A549 (cell line): Measurements from ENCODE around the gene TMEM185B.

Experiments used
- ESRRA ChIP-seq: fragments of 150-350 bp; IDR thresholded peaks from 2 replicates; pipeline ENCODE4 v1.6.1; 2014; ENCODE audit warnings: mild to moderate bottlenecking, low read length, borderline replicate concordance
- HDAC2 ChIP-seq: fragments of 200-600 bp; sonication (generic); IDR thresholded peaks from 2 replicates; pipeline ENCODE4 v1.6.1; 2016
- JUN ChIP-seq, 2 experiments: fragments of >200 bp; sonication (Bioruptor Twin); formaldehyde crosslinking; IDR thresholded peaks; 2 replicates in 1 of 2; 3 replicates in 1 of 2; pipeline ENCODE4 v1.6.1; 2016 to 2017
- JUNB ChIP-seq: fragments of >200 bp; sonication (Bioruptor Twin); formaldehyde crosslinking; IDR thresholded peaks from 2 replicates; pipeline ENCODE4 v1.6.1; 2016
- NFE2L2 ChIP-seq: fragments of 150-350 bp; conservative IDR thresholded peaks from 2 replicates; pipeline ENCODE4 v1.6.1; 2014; ENCODE audit warnings: low read length
- POLR2A ChIP-seq: IDR thresholded peaks from 2 replicates; pipeline ENCODE4 v1.6.1; 2012; ENCODE audit warnings: mild to moderate bottlenecking, low read length
- RCOR1 ChIP-seq: fragments of 150-350 bp; IDR thresholded peaks from 2 replicates; pipeline ENCODE4 v1.6.1; 2014; ENCODE audit warnings: antibody characterized with exemption, low read length, low read depth
- RFX5 ChIP-seq: fragments of 450-650 bp; IDR thresholded peaks from 2 replicates; pipeline ENCODE4 v1.7.1; 2014; ENCODE audit warnings: antibody characterized with exemption, mild to moderate bottlenecking, moderate library complexity
- SREBF2 ChIP-seq: fragments of 450-650 bp; IDR thresholded peaks from 2 replicates; pipeline ENCODE4 v1.6.1; 2014; ENCODE audit warnings: mild to moderate bottlenecking, moderate library complexity
- ZFP36 ChIP-seq: fragments of 450-650 bp; IDR thresholded peaks from 2 replicates; pipeline ENCODE4 v1.6.1; 2014; ENCODE audit warnings: borderline replicate concordance; ENCODE audit not compliant: partially characterized antibody
- TF ChIP-seq, protein P1 (sequence below): fragments of >200 bp; sonication (Bioruptor Twin); formaldehyde crosslinking; IDR thresholded peaks from 3 replicates; pipeline ENCODE4 v1.5.1; 2016
- TF ChIP-seq, protein P2 (sequence below): fragments of 200-600 bp; sonication (generic); IDR thresholded peaks from 2 replicates; pipeline ENCODE4 v1.6.1; 2016; ENCODE audit warnings: antibody characterized with exemption, mild to moderate bottlenecking, moderate library complexity

- TF ChIP-seq SREBF2 (no peak), POLR2A (no peak), ESRRA (no peak), JUN (IDR thresholded peaks at IDR 0.05) (no peak), RFX5 (no peak), RCOR1 (no peak), NFE2L2 (no peak), JUNB (no peak), ZFP36 (no peak), HDAC2 (no peak)
- TF ChIP-seq, protein P1, sequence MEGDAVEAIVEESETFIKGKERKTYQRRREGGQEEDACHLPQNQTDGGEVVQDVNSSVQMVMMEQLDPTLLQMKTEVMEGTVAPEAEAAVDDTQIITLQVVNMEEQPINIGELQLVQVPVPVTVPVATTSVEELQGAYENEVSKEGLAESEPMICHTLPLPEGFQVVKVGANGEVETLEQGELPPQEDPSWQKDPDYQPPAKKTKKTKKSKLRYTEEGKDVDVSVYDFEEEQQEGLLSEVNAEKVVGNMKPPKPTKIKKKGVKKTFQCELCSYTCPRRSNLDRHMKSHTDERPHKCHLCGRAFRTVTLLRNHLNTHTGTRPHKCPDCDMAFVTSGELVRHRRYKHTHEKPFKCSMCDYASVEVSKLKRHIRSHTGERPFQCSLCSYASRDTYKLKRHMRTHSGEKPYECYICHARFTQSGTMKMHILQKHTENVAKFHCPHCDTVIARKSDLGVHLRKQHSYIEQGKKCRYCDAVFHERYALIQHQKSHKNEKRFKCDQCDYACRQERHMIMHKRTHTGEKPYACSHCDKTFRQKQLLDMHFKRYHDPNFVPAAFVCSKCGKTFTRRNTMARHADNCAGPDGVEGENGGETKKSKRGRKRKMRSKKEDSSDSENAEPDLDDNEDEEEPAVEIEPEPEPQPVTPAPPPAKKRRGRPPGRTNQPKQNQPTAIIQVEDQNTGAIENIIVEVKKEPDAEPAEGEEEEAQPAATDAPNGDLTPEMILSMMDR, result peak; percentile 44
- TF ChIP-seq, protein P2, sequence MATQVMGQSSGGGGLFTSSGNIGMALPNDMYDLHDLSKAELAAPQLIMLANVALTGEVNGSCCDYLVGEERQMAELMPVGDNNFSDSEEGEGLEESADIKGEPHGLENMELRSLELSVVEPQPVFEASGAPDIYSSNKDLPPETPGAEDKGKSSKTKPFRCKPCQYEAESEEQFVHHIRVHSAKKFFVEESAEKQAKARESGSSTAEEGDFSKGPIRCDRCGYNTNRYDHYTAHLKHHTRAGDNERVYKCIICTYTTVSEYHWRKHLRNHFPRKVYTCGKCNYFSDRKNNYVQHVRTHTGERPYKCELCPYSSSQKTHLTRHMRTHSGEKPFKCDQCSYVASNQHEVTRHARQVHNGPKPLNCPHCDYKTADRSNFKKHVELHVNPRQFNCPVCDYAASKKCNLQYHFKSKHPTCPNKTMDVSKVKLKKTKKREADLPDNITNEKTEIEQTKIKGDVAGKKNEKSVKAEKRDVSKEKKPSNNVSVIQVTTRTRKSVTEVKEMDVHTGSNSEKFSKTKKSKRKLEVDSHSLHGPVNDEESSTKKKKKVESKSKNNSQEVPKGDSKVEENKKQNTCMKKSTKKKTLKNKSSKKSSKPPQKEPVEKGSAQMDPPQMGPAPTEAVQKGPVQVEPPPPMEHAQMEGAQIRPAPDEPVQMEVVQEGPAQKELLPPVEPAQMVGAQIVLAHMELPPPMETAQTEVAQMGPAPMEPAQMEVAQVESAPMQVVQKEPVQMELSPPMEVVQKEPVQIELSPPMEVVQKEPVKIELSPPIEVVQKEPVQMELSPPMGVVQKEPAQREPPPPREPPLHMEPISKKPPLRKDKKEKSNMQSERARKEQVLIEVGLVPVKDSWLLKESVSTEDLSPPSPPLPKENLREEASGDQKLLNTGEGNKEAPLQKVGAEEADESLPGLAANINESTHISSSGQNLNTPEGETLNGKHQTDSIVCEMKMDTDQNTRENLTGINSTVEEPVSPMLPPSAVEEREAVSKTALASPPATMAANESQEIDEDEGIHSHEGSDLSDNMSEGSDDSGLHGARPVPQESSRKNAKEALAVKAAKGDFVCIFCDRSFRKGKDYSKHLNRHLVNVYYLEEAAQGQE, result no peak
Measured at GRCh38 chr2:120253021-120253882, 30.1 kb upstream of the TMEM185B start.
